GM21825 (cell line): Measurements from ENCODE around the gene ERC2.

ENCODE experiments used
- ATAC-seq: cut with Tn5 transposase; IDR thresholded peaks from one replicate; pipeline ENCODE4 v1.9.1; 2021; ENCODE audit warnings: mild to moderate bottlenecking, moderate library complexity; ENCODE audit not compliant: unreplicated experiment

ERC2 gene

DNA sequence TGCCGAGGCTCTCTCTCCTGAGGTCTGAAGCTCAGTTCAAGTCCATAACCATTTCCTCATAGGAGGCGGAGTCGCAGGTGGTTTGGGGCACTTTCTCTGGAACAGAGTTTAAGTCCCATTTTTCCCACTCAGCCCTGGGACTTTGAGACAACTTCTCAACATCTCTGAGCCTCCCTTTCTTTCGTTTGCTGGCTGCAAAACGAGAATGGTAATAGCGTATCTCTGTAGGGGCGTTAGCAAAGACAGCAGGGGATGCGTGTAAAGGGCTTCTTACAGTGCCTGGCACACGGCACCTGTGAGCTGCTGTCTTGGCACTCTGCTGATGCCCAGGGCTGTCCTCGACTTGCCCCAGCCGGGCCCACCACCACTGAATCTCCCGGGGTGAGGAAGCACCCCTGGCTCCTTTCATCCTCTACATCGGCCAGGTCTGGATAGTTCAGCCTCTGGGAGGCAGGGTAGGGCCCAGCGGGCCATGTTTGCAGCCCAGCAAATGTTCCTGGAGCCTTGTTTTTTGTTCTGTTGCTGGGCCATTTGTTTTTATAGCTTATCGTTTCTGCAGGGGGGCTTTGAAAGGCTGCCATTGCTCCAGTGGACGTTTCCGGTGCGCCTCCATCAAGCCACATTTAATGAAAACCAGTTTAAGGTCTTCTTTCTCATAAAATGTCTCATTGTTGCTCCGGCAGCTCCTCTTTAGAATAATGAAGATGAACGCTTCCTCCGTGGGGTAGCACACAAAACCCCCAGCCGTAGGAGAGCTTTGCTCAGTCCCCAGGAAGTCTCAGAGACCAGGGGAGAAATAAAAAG is 921.2 kb downstream of the ERC2 start:
- no peak for ATAC-seq

DNA sequence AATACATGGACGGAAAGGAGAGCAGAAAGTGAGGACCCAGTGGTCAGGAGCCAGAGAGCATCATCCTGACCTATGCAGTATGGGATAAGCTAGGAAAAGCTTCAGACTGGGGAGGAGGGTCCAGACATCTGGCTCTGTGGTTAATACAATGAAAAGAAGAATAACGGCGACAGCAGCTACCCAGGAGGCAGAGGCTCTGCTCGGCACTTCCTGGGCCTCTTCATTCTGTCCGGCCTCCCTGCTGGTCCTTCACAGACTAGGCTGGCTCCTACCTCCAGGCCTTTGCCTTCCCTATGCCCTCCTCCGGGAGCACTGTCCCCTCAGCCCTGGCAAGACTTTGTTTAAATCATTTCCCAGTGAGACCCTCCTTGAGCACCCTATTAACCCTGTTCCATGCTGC is 922.3 kb downstream of the ERC2 start:
- ATAC-seq: no peak

DNA sequence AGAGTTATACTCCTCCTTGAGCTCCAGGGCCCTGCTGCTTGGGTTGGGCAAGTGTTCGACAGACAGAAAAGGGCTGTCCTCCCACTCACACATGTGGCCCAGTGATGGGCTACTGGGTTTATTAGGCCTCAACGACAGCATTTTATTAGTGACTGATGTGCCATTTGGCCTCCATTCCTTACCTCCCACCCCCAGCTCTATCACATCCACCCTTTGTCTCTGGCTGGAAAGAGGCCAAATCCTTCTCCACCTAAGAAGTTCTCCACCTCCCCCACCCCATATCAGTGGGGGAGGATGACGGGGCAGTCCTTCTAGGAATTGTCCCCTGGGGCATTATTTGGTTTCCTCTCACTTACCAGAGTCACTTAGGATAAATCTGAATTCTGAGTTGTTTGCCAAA is 924.0 kb downstream of the ERC2 start:
- no peak for ATAC-seq

- ATAC-seq: no peak
Observed at GRCh38 chr3:55543181-55543614, 925.1 kb downstream of the ERC2 start.

DNA sequence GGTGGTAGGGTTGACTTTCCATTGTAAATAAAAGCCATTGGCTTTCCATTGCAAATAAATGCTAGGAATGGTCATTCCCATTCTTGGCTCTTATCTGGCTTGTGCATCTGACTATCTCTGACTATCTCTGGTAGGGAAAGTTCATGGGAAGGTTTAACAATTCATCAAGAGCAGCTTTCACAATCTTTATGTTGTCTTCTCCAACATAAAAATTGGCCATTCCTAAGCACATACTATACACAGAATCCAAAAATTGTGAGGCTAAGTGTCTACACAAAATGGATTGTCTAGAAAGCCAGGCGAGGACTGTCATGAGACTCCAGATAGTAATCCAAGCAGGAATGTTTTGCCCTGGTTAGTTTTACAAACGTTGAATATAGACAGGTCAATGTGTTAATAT is 926.8 kb downstream of the ERC2 start:
- no peak for ATAC-seq

- ATAC-seq: no peak
Observed at GRCh38 chr3:55541016-55541415, 927.3 kb downstream of the ERC2 start.

- no peak for ATAC-seq
Observed at GRCh38 chr3:55540579-55540978, 927.7 kb downstream of the ERC2 start.

- no peak for ATAC-seq
Observed at GRCh38 chr3:55538158-55538557, 930.1 kb downstream of the ERC2 start.

DNA sequence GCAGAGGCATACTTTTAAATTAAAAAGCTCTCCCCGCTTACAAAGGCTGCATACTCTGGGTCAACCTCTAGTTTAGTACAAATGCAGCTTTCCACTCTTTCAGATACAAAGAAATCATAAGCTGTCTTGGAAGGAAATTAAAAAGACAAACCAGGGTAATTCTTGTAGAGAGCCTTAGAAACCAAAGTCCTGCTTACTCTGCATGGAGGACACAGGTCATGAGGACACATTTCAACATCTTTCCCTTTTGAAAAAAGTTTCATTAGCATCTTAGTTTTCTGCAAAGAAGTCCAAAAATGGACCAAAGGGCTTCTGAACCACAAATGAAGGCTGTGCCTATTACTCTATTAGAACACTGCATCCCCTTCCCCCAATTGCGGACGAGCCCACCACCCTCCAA is 930.7 kb downstream of the ERC2 start:
- no peak for ATAC-seq

DNA sequence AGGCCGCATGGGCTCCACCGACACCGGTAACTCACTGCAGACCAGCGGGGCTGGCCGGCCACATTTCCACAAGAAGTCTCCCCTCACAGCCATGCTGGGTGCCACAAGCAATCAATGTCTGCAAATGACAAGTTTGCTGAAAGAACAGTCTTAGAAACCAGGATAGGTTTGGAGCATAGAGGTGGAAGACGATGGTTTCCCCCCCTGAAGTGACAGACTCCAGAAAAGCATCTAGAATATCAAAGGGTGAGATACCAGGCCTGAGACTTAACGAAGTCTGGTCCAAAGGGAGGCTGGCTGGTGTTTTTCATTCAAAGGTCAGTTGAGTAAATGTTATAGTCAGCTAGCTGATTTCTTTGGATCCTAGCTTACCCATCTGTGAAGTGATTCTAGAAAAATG is 931.1 kb downstream of the ERC2 start:
- ATAC-seq: no peak

- no peak for ATAC-seq
Observed at GRCh38 chr3:55534876-55535275, 933.4 kb downstream of the ERC2 start.

DNA sequence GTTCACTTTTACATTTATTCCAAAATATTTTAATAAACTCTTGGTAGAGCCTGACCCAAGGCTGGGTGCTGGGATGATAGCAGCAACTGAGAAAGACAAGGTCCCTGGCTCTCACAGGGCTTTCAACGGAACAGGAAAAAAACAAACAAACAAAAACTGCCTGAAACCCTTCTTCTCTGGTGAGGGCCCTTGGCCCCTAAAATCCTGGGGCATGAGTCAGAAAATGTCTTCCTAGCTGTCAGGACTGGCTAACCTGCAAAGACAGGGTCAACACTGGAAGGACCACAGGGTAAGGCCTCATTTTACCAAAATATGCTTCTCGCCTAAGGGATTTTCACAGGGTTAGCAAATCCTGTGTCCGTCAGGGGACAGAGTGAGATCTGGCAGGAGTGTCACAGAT is 935.5 kb downstream of the ERC2 start:
- no peak for ATAC-seq

- ATAC-seq: no peak
Observed at GRCh38 chr3:55531321-55531720, 936.9 kb downstream of the ERC2 start.

- ATAC-seq: no peak
Observed at GRCh38 chr3:55527361-55527760, 940.9 kb downstream of the ERC2 start.

- no peak for ATAC-seq
Observed at GRCh38 chr3:55526332-55527030, 941.8 kb downstream of the ERC2 start.

- no peak for ATAC-seq
Observed at GRCh38 chr3:55525436-55525835, 942.8 kb downstream of the ERC2 start.

- no peak for ATAC-seq
Observed at GRCh38 chr3:55524565-55525244, 943.6 kb downstream of the ERC2 start.

DNA sequence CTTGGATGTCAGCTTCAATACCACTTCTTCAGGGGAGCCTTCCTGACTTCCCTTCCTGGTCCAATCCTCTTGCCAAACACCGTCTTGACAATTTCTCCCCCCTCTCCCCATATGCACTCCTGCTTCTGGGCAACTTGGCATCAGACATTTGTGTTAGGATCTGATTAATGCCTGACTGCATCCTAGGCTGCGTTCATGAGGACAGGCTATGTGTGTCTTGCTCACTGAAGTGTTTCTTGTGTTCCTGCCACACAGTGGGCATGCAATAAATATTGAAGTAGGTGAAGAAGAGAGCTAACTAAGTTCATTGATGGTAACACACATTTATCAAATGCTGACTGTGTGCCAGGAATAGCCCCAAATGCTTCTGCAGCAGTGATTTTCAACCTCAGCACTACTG is 944.8 kb downstream of the ERC2 start:
- no peak for ATAC-seq

DNA sequence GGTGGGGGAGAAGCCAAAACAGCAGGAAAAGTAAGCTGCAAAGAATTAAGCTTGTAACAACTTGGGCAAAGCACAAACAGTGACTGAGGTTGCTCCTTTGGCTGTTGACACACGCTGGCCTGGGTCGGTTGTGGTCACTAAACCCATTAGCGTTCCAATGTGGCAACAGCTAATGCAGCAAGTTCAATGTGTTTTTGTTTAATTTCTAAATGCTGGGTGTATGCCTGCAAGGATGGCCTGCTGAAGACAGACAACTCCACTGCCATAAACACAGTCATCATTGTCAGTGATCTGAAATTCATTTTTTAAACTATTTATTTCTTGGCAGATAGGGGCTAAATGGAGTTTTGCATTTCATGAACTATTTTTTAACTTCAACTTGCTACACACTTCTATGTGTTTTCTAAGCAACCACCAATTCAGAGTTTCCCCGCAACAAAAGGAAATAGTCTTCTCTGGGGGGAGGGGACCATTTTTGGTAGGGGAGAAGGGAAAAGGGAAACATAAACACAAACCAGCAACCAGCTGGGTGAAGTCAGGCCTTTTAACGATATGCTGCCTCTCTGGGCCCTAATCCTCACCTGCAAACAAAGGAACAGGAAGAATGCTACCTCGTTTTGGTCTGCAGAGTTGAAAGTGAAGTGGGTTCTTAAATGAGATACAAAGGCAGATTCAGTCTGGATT is 946.4 kb downstream of the ERC2 start:
- no peak for ATAC-seq

GRCh38 chr3:55521064-55521737 is 947.1 kb downstream of the ERC2 start:
- ATAC-seq: no peak

DNA sequence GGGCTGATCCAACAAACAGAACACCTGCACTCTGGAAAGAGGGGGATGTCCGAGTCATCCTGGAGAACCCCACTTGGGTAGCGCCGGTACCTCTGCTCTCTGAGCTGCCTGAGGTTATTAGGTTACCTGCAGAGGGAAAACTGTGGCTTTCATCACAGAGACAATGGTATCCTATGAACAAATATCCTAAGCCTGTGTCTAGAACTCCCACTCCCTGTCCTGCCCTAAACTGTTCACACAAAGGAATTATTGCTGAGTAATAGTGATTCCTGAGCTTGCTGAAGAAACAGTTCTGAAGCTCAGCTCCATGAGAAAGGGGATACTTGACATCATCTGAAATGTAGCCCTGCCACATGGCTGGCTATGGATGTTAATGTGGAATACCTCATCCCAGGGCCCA is 949.2 kb downstream of the ERC2 start:
- no peak for ATAC-seq
